Measurements from ENCODE around the gene MYH11.
"Not testable (repeated sequence)": the region's sequence is repeated elsewhere in the genome, so short reads cannot be mapped to it uniquely, and the experiment has no call there.

MYH11 gene

GRCh38 chr16:15825750-15826305, 31.0 kb downstream of the MYH11 start:
- no peak for TF ChIP-seq CTCF (IDR thresholded peaks at IDR 0.05; ENCODE audit: control insufficient read depth, extremely low read depth, insufficient read depth)
- no peak overlapping the region for H3K4me3 ChIP-seq (ENCODE audit: low read depth, low read length)
- DNase-seq (ENCODE audit: low read depth), result no peak

GRCh38 chr16:15822957-15823356, 33.9 kb downstream of the MYH11 start:
- DNase-seq (ENCODE audit: low read depth), result no peak
- H3K4me3 ChIP-seq (ENCODE audit: low read depth, low read length), result no peak overlapping the region
- TF ChIP-seq CTCF (IDR thresholded peaks at IDR 0.05; ENCODE audit: control insufficient read depth, extremely low read depth, insufficient read depth), result no peak

- no peak overlapping the region for H3K4me3 ChIP-seq (ENCODE audit: low read depth, low read length)
- no peak for TF ChIP-seq CTCF (IDR thresholded peaks at IDR 0.05; ENCODE audit: control insufficient read depth, extremely low read depth, insufficient read depth)
- no peak for DNase-seq (ENCODE audit: low read depth)
These were observed 36.0 kb downstream of the MYH11 start for GRCh38 chr16:15820837-15821236.

- no peak overlapping the region for H3K4me3 ChIP-seq (ENCODE audit: low read depth, low read length)
- no peak for DNase-seq (ENCODE audit: low read depth)
- TF ChIP-seq CTCF (IDR thresholded peaks at IDR 0.05; ENCODE audit: control insufficient read depth, extremely low read depth, insufficient read depth), result no peak
These were observed 37.8 kb downstream of the MYH11 start for GRCh38 chr16:15819046-15819445.

GRCh38 chr16:15817446-15817845, 39.4 kb downstream of the MYH11 start:
- DNase-seq (ENCODE audit: low read depth), result no peak
- TF ChIP-seq CTCF (IDR thresholded peaks at IDR 0.05; ENCODE audit: control insufficient read depth, extremely low read depth, insufficient read depth), result no peak
- no peak overlapping the region for H3K4me3 ChIP-seq (ENCODE audit: low read depth, low read length)

- no peak for TF ChIP-seq CTCF (IDR thresholded peaks at IDR 0.05; ENCODE audit: control insufficient read depth, extremely low read depth, insufficient read depth)
- no peak overlapping the region for H3K4me3 ChIP-seq (ENCODE audit: low read depth, low read length)
- no peak for DNase-seq (ENCODE audit: low read depth)
These were observed 40.6 kb downstream of the MYH11 start for GRCh38 chr16:15816228-15816627.

- H3K4me3 ChIP-seq (ENCODE audit: low read depth, low read length); DNase-seq (ENCODE audit: low read depth): not testable (repeated sequence)
These were observed 44.5 kb downstream of the MYH11 start for GRCh38 chr16:15812401-15812750.

Data from LNCaP clone FGC (cell line).